HG03097 (cell line): Measurements from ENCODE around the gene RAD52.

ENCODE experiments used
- ATAC-seq: cut with Tn5 transposase; IDR thresholded peaks from one replicate; pipeline ENCODE4 v1.9.1; 2021; ENCODE audit not compliant: unreplicated experiment, low FRiP score

Gene RAD52

GRCh38 chr12:884746-885414, 64.6 kb downstream of the RAD52 start:
- no peak for ATAC-seq

DNA sequence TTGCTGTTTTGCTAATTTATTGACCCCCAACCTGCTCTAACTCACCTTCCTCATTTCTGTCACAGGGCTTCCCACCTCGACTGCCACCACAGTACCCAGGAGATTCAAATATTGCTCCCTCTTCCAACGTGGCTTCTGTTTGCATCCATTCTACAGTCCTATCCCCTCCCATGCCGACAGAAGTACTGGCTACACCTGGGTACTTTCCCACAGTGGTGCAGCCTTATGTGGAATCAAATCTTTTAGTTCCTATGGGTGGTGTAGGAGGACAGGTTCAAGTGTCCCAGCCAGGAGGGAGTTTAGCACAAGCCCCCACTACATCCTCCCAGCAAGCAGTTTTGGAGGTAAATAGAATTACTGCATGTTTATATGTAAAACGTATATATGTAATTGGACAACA, 68.8 kb downstream of the RAD52 start:
- no peak for ATAC-seq

DNA sequence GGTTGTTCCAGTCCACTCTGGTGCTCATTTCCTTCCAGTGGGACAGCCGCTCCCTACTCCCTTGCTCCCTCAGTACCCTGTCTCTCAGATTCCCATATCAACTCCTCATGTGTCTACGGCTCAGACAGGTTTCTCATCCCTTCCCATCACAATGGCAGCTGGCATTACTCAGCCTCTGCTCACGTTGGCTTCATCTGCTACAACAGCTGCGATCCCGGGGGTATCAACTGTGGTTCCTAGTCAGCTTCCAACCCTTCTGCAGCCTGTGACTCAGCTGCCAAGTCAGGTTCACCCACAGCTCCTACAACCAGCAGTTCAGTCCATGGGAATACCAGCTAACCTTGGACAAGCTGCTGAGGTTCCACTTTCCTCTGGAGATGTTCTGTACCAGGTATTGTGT, 69.9 kb downstream of the RAD52 start:
- no peak for ATAC-seq

- no peak for ATAC-seq
Measured at GRCh38 chr12:873954-874353, 75.5 kb downstream of the RAD52 start.

DNA sequence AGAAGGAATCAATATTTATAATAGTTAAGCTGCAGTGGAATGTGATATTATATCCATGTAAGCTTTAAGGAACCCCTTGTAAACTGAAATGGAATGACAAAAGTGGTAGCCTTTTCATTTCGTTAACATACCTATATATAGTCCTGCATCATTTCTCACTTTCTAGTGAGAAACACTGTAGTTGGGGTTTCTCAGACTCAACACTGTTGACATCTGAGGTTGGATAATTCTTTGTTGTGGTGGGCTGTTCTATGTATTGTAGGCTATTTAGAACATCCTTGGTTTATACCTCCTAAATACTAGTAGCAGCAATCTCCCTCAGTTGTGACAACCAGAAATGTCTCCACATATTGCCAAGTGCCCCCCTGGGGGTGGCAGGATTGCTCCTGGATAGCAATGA, 79.1 kb downstream of the RAD52 start:
- ATAC-seq, result no peak

DNA sequence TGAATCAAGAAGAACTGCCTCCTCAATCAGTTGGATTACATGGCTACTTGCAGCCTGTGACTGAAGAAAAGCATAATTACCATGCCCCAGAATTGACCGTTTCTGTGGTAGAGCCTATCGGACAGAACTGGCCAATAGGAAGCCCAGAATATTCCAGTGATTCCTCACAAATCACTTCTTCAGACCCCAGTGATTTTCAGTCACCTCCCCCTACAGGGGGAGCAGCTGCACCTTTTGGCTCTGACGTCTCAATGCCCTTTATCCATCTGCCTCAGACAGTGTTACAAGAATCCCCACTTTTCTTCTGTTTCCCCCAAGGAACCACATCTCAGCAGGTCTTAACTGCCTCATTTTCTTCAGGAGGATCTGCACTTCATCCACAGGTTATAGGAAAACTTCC, 80.8 kb downstream of the RAD52 start:
- no peak for ATAC-seq

DNA sequence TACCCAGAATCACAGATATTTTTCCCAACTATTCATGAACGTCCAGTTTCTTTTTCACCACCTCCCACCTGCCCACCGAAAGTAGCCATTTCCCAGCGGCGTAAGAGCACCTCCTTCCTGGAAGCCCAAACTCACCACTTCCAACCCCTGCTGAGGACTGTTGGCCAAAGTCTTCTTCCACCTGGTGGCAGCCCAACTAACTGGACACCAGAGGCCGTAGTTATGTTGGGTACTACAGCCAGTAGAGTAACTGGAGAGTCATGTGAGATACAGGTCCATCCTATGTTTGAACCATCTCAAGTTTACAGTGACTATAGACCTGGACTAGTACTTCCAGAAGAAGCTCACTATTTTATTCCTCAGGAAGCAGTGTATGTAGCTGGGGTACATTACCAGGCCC, 81.6 kb downstream of the RAD52 start:
- no peak for ATAC-seq

DNA sequence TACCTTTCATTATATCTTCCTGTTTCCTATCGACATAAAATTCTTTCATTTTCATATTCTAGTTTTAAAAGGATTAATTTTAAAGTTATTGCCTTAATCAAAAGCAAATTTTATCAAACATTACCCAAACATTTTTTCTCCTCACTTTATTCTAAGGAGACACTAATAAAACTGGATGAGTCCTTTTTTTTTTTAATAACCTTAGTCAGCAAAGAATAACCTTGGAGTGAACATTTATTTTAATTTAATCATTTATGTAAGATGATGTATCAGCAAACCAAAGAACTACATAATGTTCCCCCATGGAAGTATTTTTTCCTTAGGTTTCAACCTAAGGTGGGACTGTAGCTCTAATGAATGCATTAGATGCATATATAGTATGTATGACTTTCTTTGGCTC, 83.9 kb downstream of the RAD52 start:
- no peak for ATAC-seq

GRCh38 chr12:863285-863684, 86.2 kb downstream of the RAD52 start:
- ATAC-seq, result no peak

GRCh38 chr12:862303-862911, 87.1 kb downstream of the RAD52 start:
- no peak for ATAC-seq
